GM23338 (cell line): ENCODE results near the gene ABI1. TPM values are rescaled to one million over a fixed set of nuclear protein-coding genes. Genes with fewer than 3 reads are reported as not detected.

Experiments used
- NANOG ChIP-seq: IDR thresholded peaks from 2 replicates; pipeline ENCODE4 v1.6.1; 2016; ENCODE audit warnings: antibody characterized with exemption, borderline replicate concordance
- POLR2AphosphoS5 ChIP-seq: IDR thresholded peaks from 2 replicates; pipeline ENCODE4 v1.6.1; 2016; ENCODE audit warnings: antibody characterized with exemption, low read depth
- ZNF114 ChIP-seq: fragments of 250-450 bp; sonication (Bioruptor Pico); IDR thresholded peaks from 2 replicates; pipeline ENCODE4 v1.5.0; 2020; ENCODE audit warnings: mild to moderate bottlenecking, moderate library complexity
- ZNF331 ChIP-seq: fragments of 250-450 bp; sonication (Bioruptor Pico); IDR thresholded peaks from 2 replicates; pipeline ENCODE4 v1.5.0; 2020; ENCODE audit warnings: low read depth, mild to moderate bottlenecking, moderate library complexity
- polyA plus RNA-seq: library from polyadenylated mRNA; unstranded; fragments of >200 nt; fragmentation: Nextera tagmentation; extraction: Ambion mirVana; gene quantifications from 2 replicates; pipeline ENCODE4 v1.2.1, GENCODE V29; 2016
- total RNA-seq: library from RNA; depleted of rRNA; stranded (reverse); fragments of >200 nt; shearing (Covaris generic); gene quantifications from 2 replicates; pipeline ENCODE4 v1.2.3, GENCODE V29; 2014
- TF ChIP-seq, protein P1 (sequence below): fragments of 250-450 bp; sonication (Bioruptor Pico); IDR thresholded peaks from 2 replicates; pipeline ENCODE4 v1.5.0; 2020; ENCODE audit warnings: mild to moderate bottlenecking, moderate library complexity
- TF ChIP-seq, protein P2 (sequence below): IDR thresholded peaks from one replicate; pipeline ENCODE4 v1.6.1; 2018; ENCODE audit warnings: antibody characterized with exemption; ENCODE audit not compliant: unreplicated experiment
- TF ChIP-seq, protein P3 (sequence below): IDR thresholded peaks from 2 replicates; pipeline ENCODE4 v1.6.1; 2016; ENCODE audit warnings: antibody characterized with exemption

ABI1 gene
- total and polyA plus RNA-seq, 2 experiments from 2014 or later: 22.3 to 30.7 TPM

DNA sequence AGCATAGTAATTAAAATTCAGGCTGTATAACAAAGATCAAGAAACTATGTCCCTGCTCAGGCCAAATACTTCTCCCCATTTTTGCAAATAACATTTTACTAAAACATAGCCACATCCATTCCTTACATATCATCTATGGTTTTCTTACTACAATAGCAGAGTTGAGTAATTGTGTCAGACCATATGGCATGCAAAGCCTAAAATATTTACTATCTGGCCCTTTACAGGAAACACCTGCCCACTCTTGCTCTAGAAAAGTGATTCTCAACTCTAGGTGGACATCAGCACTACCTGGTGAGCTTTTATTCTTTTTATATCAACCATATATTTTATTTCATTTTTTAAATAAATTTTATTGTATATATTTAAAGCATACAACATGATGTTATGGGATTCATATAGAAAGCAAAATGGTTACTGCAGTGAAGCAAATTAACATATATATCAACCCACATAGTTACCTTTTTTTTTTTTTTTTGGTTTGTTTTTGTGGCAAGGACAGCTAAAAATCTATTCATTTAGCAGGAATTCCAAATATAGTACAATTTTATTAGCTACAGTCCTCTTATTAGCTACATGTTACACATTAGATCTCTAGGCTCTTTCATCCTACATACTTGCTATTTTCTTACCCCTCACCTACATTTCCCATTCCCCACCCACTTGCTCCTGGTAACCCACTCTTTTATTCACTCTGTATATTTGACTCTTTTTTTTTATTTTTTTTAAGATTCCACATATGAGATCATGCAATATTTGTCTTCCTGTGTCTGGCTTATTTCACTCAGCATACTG is 19.6 kb downstream of the ABI1 start (continued):
- TF ChIP-seq, protein P1, sequence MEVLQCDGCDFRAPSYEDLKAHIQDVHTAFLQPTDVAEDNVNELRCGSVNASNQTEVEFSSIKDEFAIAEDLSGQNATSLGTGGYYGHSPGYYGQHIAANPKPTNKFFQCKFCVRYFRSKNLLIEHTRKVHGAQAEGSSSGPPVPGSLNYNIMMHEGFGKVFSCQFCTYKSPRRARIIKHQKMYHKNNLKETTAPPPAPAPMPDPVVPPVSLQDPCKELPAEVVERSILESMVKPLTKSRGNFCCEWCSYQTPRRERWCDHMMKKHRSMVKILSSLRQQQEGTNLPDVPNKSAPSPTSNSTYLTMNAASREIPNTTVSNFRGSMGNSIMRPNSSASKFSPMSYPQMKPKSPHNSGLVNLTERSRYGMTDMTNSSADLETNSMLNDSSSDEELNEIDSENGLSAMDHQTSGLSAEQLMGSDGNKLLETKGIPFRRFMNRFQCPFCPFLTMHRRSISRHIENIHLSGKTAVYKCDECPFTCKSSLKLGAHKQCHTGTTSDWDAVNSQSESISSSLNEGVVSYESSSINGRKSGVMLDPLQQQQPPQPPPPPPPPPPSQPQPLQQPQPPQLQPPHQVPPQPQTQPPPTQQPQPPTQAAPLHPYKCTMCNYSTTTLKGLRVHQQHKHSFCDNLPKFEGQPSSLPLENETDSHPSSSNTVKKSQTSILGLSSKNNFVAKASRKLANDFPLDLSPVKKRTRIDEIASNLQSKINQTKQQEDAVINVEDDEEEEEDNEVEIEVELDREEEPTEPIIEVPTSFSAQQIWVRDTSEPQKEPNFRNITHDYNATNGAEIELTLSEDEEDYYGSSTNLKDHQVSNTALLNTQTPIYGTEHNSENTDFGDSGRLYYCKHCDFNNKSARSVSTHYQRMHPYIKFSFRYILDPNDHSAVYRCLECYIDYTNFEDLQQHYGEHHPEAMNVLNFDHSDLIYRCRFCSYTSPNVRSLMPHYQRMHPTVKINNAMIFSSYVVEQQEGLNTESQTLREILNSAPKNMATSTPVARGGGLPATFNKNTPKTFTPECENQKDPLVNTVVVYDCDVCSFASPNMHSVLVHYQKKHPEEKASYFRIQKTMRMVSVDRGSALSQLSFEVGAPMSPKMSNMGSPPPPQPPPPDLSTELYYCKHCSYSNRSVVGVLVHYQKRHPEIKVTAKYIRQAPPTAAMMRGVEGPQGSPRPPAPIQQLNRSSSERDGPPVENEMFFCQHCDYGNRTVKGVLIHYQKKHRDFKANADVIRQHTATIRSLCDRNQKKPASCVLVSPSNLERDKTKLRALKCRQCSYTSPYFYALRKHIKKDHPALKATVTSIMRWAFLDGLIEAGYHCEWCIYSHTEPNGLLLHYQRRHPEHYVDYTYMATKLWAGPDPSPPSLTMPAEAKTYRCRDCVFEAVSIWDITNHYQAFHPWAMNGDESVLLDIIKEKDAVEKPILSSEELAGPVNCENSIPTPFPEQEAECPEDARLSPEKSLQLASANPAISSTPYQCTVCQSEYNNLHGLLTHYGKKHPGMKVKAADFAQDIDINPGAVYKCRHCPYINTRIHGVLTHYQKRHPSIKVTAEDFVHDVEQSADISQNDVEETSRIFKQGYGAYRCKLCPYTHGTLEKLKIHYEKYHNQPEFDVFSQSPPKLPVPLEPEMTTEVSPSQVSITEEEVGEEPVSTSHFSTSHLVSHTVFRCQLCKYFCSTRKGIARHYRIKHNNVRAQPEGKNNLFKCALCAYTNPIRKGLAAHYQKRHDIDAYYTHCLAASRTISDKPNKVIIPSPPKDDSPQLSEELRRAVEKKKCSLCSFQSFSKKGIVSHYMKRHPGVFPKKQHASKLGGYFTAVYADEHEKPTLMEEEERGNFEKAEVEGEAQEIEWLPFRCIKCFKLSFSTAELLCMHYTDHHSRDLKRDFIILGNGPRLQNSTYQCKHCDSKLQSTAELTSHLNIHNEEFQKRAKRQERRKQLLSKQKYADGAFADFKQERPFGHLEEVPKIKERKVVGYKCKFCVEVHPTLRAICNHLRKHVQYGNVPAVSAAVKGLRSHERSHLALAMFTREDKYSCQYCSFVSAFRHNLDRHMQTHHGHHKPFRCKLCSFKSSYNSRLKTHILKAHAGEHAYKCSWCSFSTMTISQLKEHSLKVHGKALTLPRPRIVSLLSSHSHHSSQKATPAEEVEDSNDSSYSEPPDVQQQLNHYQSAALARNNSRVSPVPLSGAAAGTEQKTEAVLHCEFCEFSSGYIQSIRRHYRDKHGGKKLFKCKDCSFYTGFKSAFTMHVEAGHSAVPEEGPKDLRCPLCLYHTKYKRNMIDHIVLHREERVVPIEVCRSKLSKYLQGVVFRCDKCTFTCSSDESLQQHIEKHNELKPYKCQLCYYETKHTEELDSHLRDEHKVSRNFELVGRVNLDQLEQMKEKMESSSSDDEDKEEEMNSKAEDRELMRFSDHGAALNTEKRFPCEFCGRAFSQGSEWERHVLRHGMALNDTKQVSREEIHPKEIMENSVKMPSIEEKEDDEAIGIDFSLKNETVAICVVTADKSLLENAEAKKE (CRISPR knock-in tag): no peak
- TF ChIP-seq, protein P2, sequence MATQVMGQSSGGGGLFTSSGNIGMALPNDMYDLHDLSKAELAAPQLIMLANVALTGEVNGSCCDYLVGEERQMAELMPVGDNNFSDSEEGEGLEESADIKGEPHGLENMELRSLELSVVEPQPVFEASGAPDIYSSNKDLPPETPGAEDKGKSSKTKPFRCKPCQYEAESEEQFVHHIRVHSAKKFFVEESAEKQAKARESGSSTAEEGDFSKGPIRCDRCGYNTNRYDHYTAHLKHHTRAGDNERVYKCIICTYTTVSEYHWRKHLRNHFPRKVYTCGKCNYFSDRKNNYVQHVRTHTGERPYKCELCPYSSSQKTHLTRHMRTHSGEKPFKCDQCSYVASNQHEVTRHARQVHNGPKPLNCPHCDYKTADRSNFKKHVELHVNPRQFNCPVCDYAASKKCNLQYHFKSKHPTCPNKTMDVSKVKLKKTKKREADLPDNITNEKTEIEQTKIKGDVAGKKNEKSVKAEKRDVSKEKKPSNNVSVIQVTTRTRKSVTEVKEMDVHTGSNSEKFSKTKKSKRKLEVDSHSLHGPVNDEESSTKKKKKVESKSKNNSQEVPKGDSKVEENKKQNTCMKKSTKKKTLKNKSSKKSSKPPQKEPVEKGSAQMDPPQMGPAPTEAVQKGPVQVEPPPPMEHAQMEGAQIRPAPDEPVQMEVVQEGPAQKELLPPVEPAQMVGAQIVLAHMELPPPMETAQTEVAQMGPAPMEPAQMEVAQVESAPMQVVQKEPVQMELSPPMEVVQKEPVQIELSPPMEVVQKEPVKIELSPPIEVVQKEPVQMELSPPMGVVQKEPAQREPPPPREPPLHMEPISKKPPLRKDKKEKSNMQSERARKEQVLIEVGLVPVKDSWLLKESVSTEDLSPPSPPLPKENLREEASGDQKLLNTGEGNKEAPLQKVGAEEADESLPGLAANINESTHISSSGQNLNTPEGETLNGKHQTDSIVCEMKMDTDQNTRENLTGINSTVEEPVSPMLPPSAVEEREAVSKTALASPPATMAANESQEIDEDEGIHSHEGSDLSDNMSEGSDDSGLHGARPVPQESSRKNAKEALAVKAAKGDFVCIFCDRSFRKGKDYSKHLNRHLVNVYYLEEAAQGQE: no peak
- TF ChIP-seq, protein P3, sequence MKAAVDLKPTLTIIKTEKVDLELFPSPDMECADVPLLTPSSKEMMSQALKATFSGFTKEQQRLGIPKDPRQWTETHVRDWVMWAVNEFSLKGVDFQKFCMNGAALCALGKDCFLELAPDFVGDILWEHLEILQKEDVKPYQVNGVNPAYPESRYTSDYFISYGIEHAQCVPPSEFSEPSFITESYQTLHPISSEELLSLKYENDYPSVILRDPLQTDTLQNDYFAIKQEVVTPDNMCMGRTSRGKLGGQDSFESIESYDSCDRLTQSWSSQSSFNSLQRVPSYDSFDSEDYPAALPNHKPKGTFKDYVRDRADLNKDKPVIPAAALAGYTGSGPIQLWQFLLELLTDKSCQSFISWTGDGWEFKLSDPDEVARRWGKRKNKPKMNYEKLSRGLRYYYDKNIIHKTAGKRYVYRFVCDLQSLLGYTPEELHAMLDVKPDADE: no peak
- TF ChIP-seq ZNF114 (CRISPR knock-in tag) (no peak), NANOG (no peak), ZNF331 (CRISPR knock-in tag) (no peak), POLR2AphosphoS5 (no peak)
